Endothelial cell of umbilical vein (primary cell): ENCODE measurements around the gene CHKB. TPM values are rescaled to one million over a fixed set of nuclear protein-coding genes. Genes with fewer than 3 reads are reported as not detected.

Experiments used
- BruUV-seq: library from RNA; stranded (reverse); fragments of 400-500 nt; replicated peaks from 2 replicates; lab custom pipeline; 2021; lab: Mats Ljungman, UMichigan
- CTCF ChIA-PET: fragments of 300-600, 350-600 bp; sonication (Branson Sonifier 250); formaldehyde crosslinking; loops from one replicate; lab custom pipeline; 2021; ENCODE audit warnings: antibody characterized with exemption, inconsistent platforms; lab: Charles Lee
- POLR2A ChIA-PET: fragments of 300-600, 350-600 bp; sonication (Branson Sonifier 250); formaldehyde crosslinking; loops from one replicate; lab custom pipeline; 2021; ENCODE audit warnings: antibody characterized with exemption, inconsistent platforms; lab: Charles Lee
- DNase-seq: peaks from one replicate; pipeline ENCODE4 v3.0.0-alpha.2; 2011; ENCODE audit warnings: low read depth, low spot score
- FAIRE-seq: peaks from 2 replicates; lab custom pipeline; 2011; peaks lifted over from hg19 to GRCh38; lab: Jason Lieb, UNC
- H2AFZ ChIP-seq: 2 replicates; pipeline ENCODE4 v1.6.0; 2012; ENCODE audit warnings: low read depth, low read length, control low read depth, inconsistent platforms
- H3K27ac ChIP-seq: 2 replicates; pipeline ENCODE4 v1.5.1; 2011; ENCODE audit warnings: low read depth, mild to moderate bottlenecking, control low read depth, low read length, moderate library complexity; ENCODE audit not compliant: insufficient read depth
- H3K27me3 ChIP-seq, 2 experiments: 2 replicates each; pipeline versions ENCODE4 v1.6.0 to v1.6.1; 2011; ENCODE audit warnings: low read length in 2 of 2, mixed read lengths in 1 of 2; ENCODE audit not compliant: control insufficient read depth in 2 of 2, insufficient read depth in 2 of 2
- H3K36me3 ChIP-seq, 2 experiments: 2 replicates in 1 of 2; 3 replicates in 1 of 2; pipeline ENCODE4 v1.5.1; 2011; ENCODE audit warnings: low read length in 2 of 2, mild to moderate bottlenecking in 1 of 2, moderate library complexity in 1 of 2; ENCODE audit not compliant: control insufficient read depth in 2 of 2, insufficient read depth in 2 of 2; ENCODE audit errors: extremely low read depth in 1 of 2
- H3K4me1 ChIP-seq: 3 replicates; pipeline ENCODE4 v1.5.1; 2011; ENCODE audit warnings: mild to moderate bottlenecking, low read length; ENCODE audit not compliant: control insufficient read depth, insufficient read depth; ENCODE audit errors: extremely low read depth
- H3K4me2 ChIP-seq: 2 replicates; pipeline ENCODE4 v1.6.1; 2011; ENCODE audit warnings: low read length, control low read depth, mixed read lengths; ENCODE audit not compliant: insufficient read depth
- H3K4me3 ChIP-seq, 3 experiments: fragments of 200-600 bp in 1 of 3; sonication (generic), shearing (Covaris generic) in 1 of 3; replicated peaks in 1 of 3; 2 replicates each; pipeline ENCODE4 v1.5.1; 2011 to 2016; ENCODE audit warnings: control low read depth in 3 of 3, low read length in 3 of 3, mild to moderate bottlenecking in 2 of 3, inconsistent platforms in 1 of 3, low read depth in 1 of 3, moderate library complexity in 1 of 3; ENCODE audit not compliant: insufficient read depth in 1 of 3
- H3K79me2 ChIP-seq: 2 replicates; pipeline ENCODE4 v1.6.0; 2012; ENCODE audit warnings: low read length, inconsistent platforms; ENCODE audit not compliant: control insufficient read depth, insufficient read depth
- H3K9ac ChIP-seq: replicated peaks from 2 replicates; pipeline ENCODE3; 2011; ENCODE audit warnings: low read length, control low read depth; ENCODE audit not compliant: insufficient read depth; ENCODE audit errors: extremely low read depth
- H3K9me1 ChIP-seq: replicated peaks from 3 replicates; pipeline ENCODE4 v1.6.0; 2011; ENCODE audit warnings: mild to moderate bottlenecking, low read length; ENCODE audit not compliant: control insufficient read depth, insufficient read depth; ENCODE audit errors: extremely low read depth
- H3K9me3 ChIP-seq: replicated peaks from 2 replicates; pipeline ENCODE4 v1.5.1; 2012; ENCODE audit warnings: low read length, inconsistent platforms; ENCODE audit not compliant: control insufficient read depth, insufficient read depth
- H4K20me1 ChIP-seq: replicated peaks from 2 replicates; pipeline ENCODE3; 2011; ENCODE audit warnings: mild to moderate bottlenecking, low read length; ENCODE audit not compliant: control insufficient read depth, insufficient read depth; ENCODE audit errors: extremely low read depth
- EZH2 ChIP-seq: IDR thresholded peaks from 2 replicates; pipeline ENCODE4 v1.6.1; 2012; ENCODE audit warnings: borderline replicate concordance, low read depth, mild to moderate bottlenecking, moderate library complexity, low read length, inconsistent platforms; ENCODE audit not compliant: severe bottlenecking
- FOS ChIP-seq: IDR thresholded peaks from 2 replicates; pipeline ENCODE4 v1.6.1; 2011; ENCODE audit warnings: mild to moderate bottlenecking, low read length, moderate library complexity, borderline replicate concordance; ENCODE audit not compliant: insufficient read depth
- GATA2 ChIP-seq: IDR thresholded peaks from 2 replicates; pipeline ENCODE4 v1.7.0; 2011; ENCODE audit warnings: low read depth, mild to moderate bottlenecking, moderate library complexity, mixed read lengths, low read length; ENCODE audit not compliant: insufficient read length, insufficient read depth
- JUN ChIP-seq: IDR thresholded peaks from 2 replicates; pipeline ENCODE4 v1.6.1; 2011; ENCODE audit warnings: borderline replicate concordance, low read depth; ENCODE audit not compliant: insufficient read length, insufficient read depth
- dilution Hi-C: fragments of 300-500 bp; cut with MboI; formaldehyde crosslinking; loops from one replicate; pipeline ENCODE4 v1.15.0; 2019; ENCODE audit warnings: low sequenced_read_pairs; ENCODE audit not compliant: extremely low pct_ligation_motif_present
- intact Hi-C: fragments of 100-400 bp; cut with micrococcal nuclease; formaldehyde crosslinking; loops from one replicate; pipeline ENCODE4 v1.10.0; 2022
- polyA plus RNA-seq, 4 experiments: library from polyadenylated mRNA; depleted of rRNA in 3 of 4; stranded (reverse) in 3 of 4; unstranded in 1 of 4; fragments of >200 nt; gene quantifications; 2 replicates each; pipeline versions ENCODE4 v1.2.1 to v1.2.3, GENCODE V29; 2011 to 2012; ENCODE audit warnings: missing spikeins in 1 of 4
- total RNA-seq: library from RNA; stranded (reverse); gene quantifications from 2 replicates; pipeline ENCODE4 v1.2.3, GENCODE V29; 2021
- TF ChIP-seq, protein P1 (sequence below), 2 donors: IDR thresholded peaks; 1 replicate in 1 of 2; 2 replicates in 1 of 2; pipeline ENCODE4 v1.5.1; 2011; ENCODE audit warnings: low read length in 2 of 2, mild to moderate bottlenecking in 2 of 2, moderate library complexity in 2 of 2, control low read depth in 1 of 2, inconsistent platforms in 1 of 2, low read depth in 1 of 2; ENCODE audit not compliant: insufficient read depth in 1 of 2; ENCODE audit errors: extremely low read depth in 1 of 2

The CHKB gene
- total and polyA plus RNA-seq, 2 donors (not counting 3 experiments of a cell fraction or from before 2014, with no cell fraction given) = 62.4 to 70.6 TPM

DNA sequence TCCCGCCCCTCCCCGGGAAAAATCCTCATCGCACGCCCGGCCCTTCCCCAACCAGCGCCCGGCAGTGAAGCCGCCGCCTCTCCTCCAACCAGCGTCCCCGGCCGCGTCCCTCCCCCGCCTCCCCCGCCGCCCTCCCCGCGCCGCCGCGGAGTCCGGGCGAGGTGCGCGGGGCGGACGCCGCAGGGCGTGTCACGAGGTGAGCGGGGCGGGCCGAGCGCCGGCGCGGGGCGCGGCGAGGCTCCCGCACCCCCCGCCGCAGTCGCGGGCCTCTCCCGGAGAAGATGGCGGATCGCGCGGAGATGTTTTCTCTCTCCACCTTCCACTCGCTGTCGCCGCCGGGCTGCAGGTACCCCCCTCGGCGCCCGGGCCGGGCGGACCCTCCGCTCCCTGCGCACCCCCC lies 17.9 kb upstream of the CHKB start, which contains the start of gene MAPK8IP2:
TSS of gene MAPK8IP2 (plus strand) at position 256 of the 400 bp plus-strand sequence. CDS start at position 282, 26 bp downstream.
- H3K36me3 ChIP-seq = no peaks in the 10 kb centered on the region
- dilution Hi-C loops (no loop called here), intact Hi-C loops (no loop called here)
- no peak within 1 kb of the TSS for H3K9ac ChIP-seq
- DNase-seq = no peak
- no peaks in the 10 kb centered on the region for H3K9me3 ChIP-seq
- CTCF ChIA-PET = interaction anchor here (1.0 kb wide), 1 partner anchor 21 kb away, joined by 5 read pairs; no protein-coding TSS in a partner anchor
- H3K9me1 ChIP-seq = no peaks in the 10 kb centered on the region
- no TSS peak for BruUV-seq
- no peaks in the 10 kb centered on the region for H3K4me1 ChIP-seq
- TF ChIP-seq GATA2 (no peak), FOS (no peak), JUN (no peak), EZH2 (peak; percentile 57)
- TF ChIP-seq, protein P1, sequence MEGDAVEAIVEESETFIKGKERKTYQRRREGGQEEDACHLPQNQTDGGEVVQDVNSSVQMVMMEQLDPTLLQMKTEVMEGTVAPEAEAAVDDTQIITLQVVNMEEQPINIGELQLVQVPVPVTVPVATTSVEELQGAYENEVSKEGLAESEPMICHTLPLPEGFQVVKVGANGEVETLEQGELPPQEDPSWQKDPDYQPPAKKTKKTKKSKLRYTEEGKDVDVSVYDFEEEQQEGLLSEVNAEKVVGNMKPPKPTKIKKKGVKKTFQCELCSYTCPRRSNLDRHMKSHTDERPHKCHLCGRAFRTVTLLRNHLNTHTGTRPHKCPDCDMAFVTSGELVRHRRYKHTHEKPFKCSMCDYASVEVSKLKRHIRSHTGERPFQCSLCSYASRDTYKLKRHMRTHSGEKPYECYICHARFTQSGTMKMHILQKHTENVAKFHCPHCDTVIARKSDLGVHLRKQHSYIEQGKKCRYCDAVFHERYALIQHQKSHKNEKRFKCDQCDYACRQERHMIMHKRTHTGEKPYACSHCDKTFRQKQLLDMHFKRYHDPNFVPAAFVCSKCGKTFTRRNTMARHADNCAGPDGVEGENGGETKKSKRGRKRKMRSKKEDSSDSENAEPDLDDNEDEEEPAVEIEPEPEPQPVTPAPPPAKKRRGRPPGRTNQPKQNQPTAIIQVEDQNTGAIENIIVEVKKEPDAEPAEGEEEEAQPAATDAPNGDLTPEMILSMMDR (IDR thresholded peaks at IDR 0.05; ENCODE audit: extremely low read depth in 1 of 2, insufficient read depth in 1 of 2, low read depth in 1 of 2, low read length in 2 of 2) = no peak
- H3K4me3 ChIP-seq = no peak within 1 kb of the TSS
- no peak for FAIRE-seq
- no peak within 1 kb of the TSS for H3K27ac ChIP-seq
- H3K27me3 ChIP-seq = peaks cover 36 to 37% of the 10 kb centered on the region in 2 experiments
- H3K4me2 ChIP-seq = no peak within 1 kb of the TSS
- POLR2A ChIA-PET = no interaction called here
- H2AFZ ChIP-seq = no peak within 1 kb of the TSS
- no peaks in the 10 kb centered on the region for H4K20me1 ChIP-seq
- H3K79me2 ChIP-seq = no peaks in the 10 kb centered on the region
